Measurements from ENCODE around the gene ANXA4.
A peak's percentile ranks its signal among the peaks of the same experiment; 100 is the strongest.
"Not testable (repeated sequence)": the region's sequence is repeated elsewhere in the genome, so short reads cannot be mapped to it uniquely, and the experiment has no call there.

Gene ANXA4

GRCh38 chr2:69774258-69774983, 32.5 kb downstream of the ANXA4 start:
- not testable (repeated sequence) for H3K4me3 ChIP-seq (ENCODE audit: control insufficient read depth in 1 of 7, extremely low read depth in 1 of 7, insufficient read depth in 4 of 7, low read depth in 2 of 7, low read length in 6 of 7); H3K36me3 ChIP-seq (ENCODE audit: control insufficient read depth in 4 of 4, insufficient read depth in 4 of 4, low read length in 3 of 4); H3K9me3 ChIP-seq (ENCODE audit: control extremely low read depth in 1 of 5, control insufficient read depth in 4 of 5, insufficient read depth in 2 of 5, low read depth in 1 of 5, low read length in 4 of 5); DNase-seq; H3K27me3 ChIP-seq (replicated peaks in 2 of 5; ENCODE audit: control insufficient read depth in 4 of 5, insufficient read depth in 5 of 5, low read length in 4 of 5); H3K27ac ChIP-seq (ENCODE audit: insufficient read depth in 1 of 2, low read depth in 1 of 2, low read length in 2 of 2, poor library complexity in 1 of 2, severe bottlenecking in 2 of 2)
- H3K4me1 ChIP-seq (ENCODE audit: control extremely low read depth in 1 of 4, control insufficient read depth in 4 of 4, insufficient read depth in 4 of 4, low read length in 3 of 4) = peaks cover 0 to 16% (median 12%) of the 10 kb centered on the region in 4 experiments
- ChIA-PET CTCF (interaction anchor here (0.7 to 1.7 kb wide), 5 partner anchors 15 to 138 kb away, joined by 3 to 5 read pairs (median 3); no protein-coding TSS in a partner anchor), POLR2A (interaction anchor here (0.5 kb wide), 1 partner anchor 31 kb away, joined by 3 read pairs; no protein-coding TSS in a partner anchor)
- over 99% methylated on average over 12 of the region's 13 CpGs for WGBS (ENCODE audit: insufficient coverage)

GRCh38 chr2:69774984-69775982, 33.3 kb downstream of the ANXA4 start:
- H3K27ac ChIP-seq (ENCODE audit: insufficient read depth in 1 of 2, low read depth in 1 of 2, low read length in 2 of 2, poor library complexity in 1 of 2, severe bottlenecking in 2 of 2) = no peak overlapping the region
- H3K4me1 ChIP-seq (ENCODE audit: control extremely low read depth in 1 of 4, control insufficient read depth in 4 of 4, insufficient read depth in 4 of 4, low read length in 3 of 4) = peaks cover 0 to 14% (median 7%) of the 10 kb centered on the region in 4 experiments
- no peaks in the 10 kb centered on the region for H3K27me3 ChIP-seq (replicated peaks in 2 of 5; ENCODE audit: control insufficient read depth in 4 of 5, insufficient read depth in 5 of 5, low read length in 4 of 5)
- WGBS (ENCODE audit: insufficient coverage) = 84% methylated on average over 3 of the region's 7 CpGs
- peak in 2 of 3 donors; percentile 58 to 67 for DNase-seq
- ChIA-PET CTCF (interaction anchor here (0.7 to 1.8 kb wide), 7 partner anchors 12 to 137 kb away, joined by 3 to 5 read pairs (median 3); no protein-coding TSS in a partner anchor), POLR2A (no interaction called here)
- H3K9me3 ChIP-seq (ENCODE audit: control extremely low read depth in 1 of 5, control insufficient read depth in 4 of 5, insufficient read depth in 2 of 5, low read depth in 1 of 5, low read length in 4 of 5) = peaks cover 0 to 5% (median 0%) of the 10 kb centered on the region in 5 experiments
- no peak overlapping the region for H3K4me3 ChIP-seq (ENCODE audit: control insufficient read depth in 1 of 7, extremely low read depth in 1 of 7, insufficient read depth in 4 of 7, low read depth in 2 of 7, low read length in 6 of 7)
- peaks cover 0 to 4% (median 2%) of the 10 kb centered on the region in 4 experiments for H3K36me3 ChIP-seq (ENCODE audit: control insufficient read depth in 4 of 4, insufficient read depth in 4 of 4, low read length in 3 of 4)

GRCh38 chr2:69776886-69777785, 35.2 kb downstream of the ANXA4 start:
- no peak for DNase-seq
- ChIA-PET CTCF (interaction anchor here (0.9 to 1.8 kb wide), 9 partner anchors 10 to 62 kb away, joined by 3 to 4 read pairs (median 3); no protein-coding TSS in a partner anchor), POLR2A (no interaction called here)
- H3K27me3 ChIP-seq (replicated peaks in 2 of 5; ENCODE audit: control insufficient read depth in 4 of 5, insufficient read depth in 5 of 5, low read length in 4 of 5) = no peaks in the 10 kb centered on the region
- no peak overlapping the region for H3K27ac ChIP-seq (ENCODE audit: insufficient read depth in 1 of 2, low read depth in 1 of 2, low read length in 2 of 2, poor library complexity in 1 of 2, severe bottlenecking in 2 of 2)
- peaks cover 0 to 4% (median 2%) of the 10 kb centered on the region in 4 experiments for H3K36me3 ChIP-seq (ENCODE audit: control insufficient read depth in 4 of 4, insufficient read depth in 4 of 4, low read length in 3 of 4)
- H3K4me1 ChIP-seq (ENCODE audit: control extremely low read depth in 1 of 4, control insufficient read depth in 4 of 4, insufficient read depth in 4 of 4, low read length in 3 of 4) = peaks cover 4 to 26% (median 20%) of the 10 kb centered on the region in 4 experiments
- no peak overlapping the region for H3K4me3 ChIP-seq (ENCODE audit: control insufficient read depth in 1 of 7, extremely low read depth in 1 of 7, insufficient read depth in 4 of 7, low read depth in 2 of 7, low read length in 6 of 7)
- 97% methylated on average over 8 of the region's 9 CpGs for WGBS (ENCODE audit: insufficient coverage)
- H3K9me3 ChIP-seq (ENCODE audit: control extremely low read depth in 1 of 5, control insufficient read depth in 4 of 5, insufficient read depth in 2 of 5, low read depth in 1 of 5, low read length in 4 of 5) = peaks cover 0 to 5% (median 0%) of the 10 kb centered on the region in 5 experiments

- Histone ChIP-seq H3K27ac (ENCODE audit: insufficient read depth in 1 of 2, low read depth in 1 of 2, low read length in 2 of 2, poor library complexity in 1 of 2, severe bottlenecking in 2 of 2) (no peak overlapping the region), H3K4me3 (ENCODE audit: control insufficient read depth in 1 of 7, extremely low read depth in 1 of 7, insufficient read depth in 4 of 7, low read depth in 2 of 7, low read length in 6 of 7) (no peak overlapping the region), H3K27me3 (replicated peaks in 2 of 5; ENCODE audit: control insufficient read depth in 4 of 5, insufficient read depth in 5 of 5, low read length in 4 of 5) (no peaks in the 10 kb centered on the region), H3K9me3 (ENCODE audit: control extremely low read depth in 1 of 5, control insufficient read depth in 4 of 5, insufficient read depth in 2 of 5, low read depth in 1 of 5, low read length in 4 of 5) (peaks cover 0 to 5% (median 0%) of the 10 kb centered on the region in 5 experiments), H3K36me3 (ENCODE audit: control insufficient read depth in 4 of 4, insufficient read depth in 4 of 4, low read length in 3 of 4) (peaks cover 0 to 4% (median 2%) of the 10 kb centered on the region in 4 experiments), H3K4me1 (ENCODE audit: control extremely low read depth in 1 of 4, control insufficient read depth in 4 of 4, insufficient read depth in 4 of 4, low read length in 3 of 4) (peaks cover 4 to 31% (median 21%) of the 10 kb centered on the region in 4 experiments)
- POLR2A ChIA-PET = no interaction called here
- no peak for DNase-seq
- WGBS (ENCODE audit: insufficient coverage) = 100% methylated on average over 2 of the region's 4 CpGs
- CTCF ChIA-PET = interaction anchor here (0.9 to 1.6 kb wide), 5 partner anchors 11 to 40 kb away, joined by 3 to 4 read pairs (median 3); no protein-coding TSS in a partner anchor
These were observed 35.8 kb downstream of the ANXA4 start for GRCh38 chr2:69777786-69778105.

GRCh38 chr2:69779258-69780001, 37.5 kb downstream of the ANXA4 start:
- CTCF ChIA-PET = interaction anchor here (1.0 to 1.9 kb wide), 2 partner anchors 12 to 38 kb away, joined by 4 to 7 read pairs; no protein-coding TSS in a partner anchor
- Histone ChIP-seq H3K36me3 (ENCODE audit: control insufficient read depth in 4 of 4, insufficient read depth in 4 of 4, low read length in 3 of 4) (peaks cover 0 to 6% (median 2%) of the 10 kb centered on the region in 4 experiments), H3K4me1 (ENCODE audit: control extremely low read depth in 1 of 4, control insufficient read depth in 4 of 4, insufficient read depth in 4 of 4, low read length in 3 of 4) (peaks cover 4 to 31% (median 21%) of the 10 kb centered on the region in 4 experiments), H3K4me3 (ENCODE audit: control insufficient read depth in 1 of 7, extremely low read depth in 1 of 7, insufficient read depth in 4 of 7, low read depth in 2 of 7, low read length in 6 of 7) (no peak overlapping the region), H3K27ac (ENCODE audit: insufficient read depth in 1 of 2, low read depth in 1 of 2, low read length in 2 of 2, poor library complexity in 1 of 2, severe bottlenecking in 2 of 2) (no peak overlapping the region), H3K27me3 (replicated peaks in 2 of 5; ENCODE audit: control insufficient read depth in 4 of 5, insufficient read depth in 5 of 5, low read length in 4 of 5) (no peaks in the 10 kb centered on the region), H3K9me3 (ENCODE audit: control extremely low read depth in 1 of 5, control insufficient read depth in 4 of 5, insufficient read depth in 2 of 5, low read depth in 1 of 5, low read length in 4 of 5) (peaks cover 0 to 5% (median 0%) of the 10 kb centered on the region in 5 experiments)
- 100% methylated on average over 4 of the region's 5 CpGs for WGBS (ENCODE audit: insufficient coverage)
- DNase-seq = peak in 1 of 3 donors; percentile 41
- POLR2A ChIA-PET = interaction anchor here (0.6 kb wide), 1 partner anchor 45 kb away, joined by 4 read pairs; no protein-coding TSS in a partner anchor

Data from common myeloid progenitor, CD34-positive (primary cell).